GM12891 (cell line): Measurements from ENCODE around the gene STIMATE.

ENCODE experiments used
- PAX5 ChIP-seq: IDR thresholded peaks from 2 replicates; pipeline ENCODE4 v1.6.1; 2011; ENCODE audit warnings: low read length, moderate library complexity, mild to moderate bottlenecking; ENCODE audit not compliant: insufficient read depth, severe bottlenecking
- POLR2A ChIP-seq: IDR thresholded peaks from 2 replicates; pipeline ENCODE4 v1.6.1; 2011; ENCODE audit warnings: low read depth, low read length, control low read depth
- POLR2AphosphoS5 ChIP-seq: IDR thresholded peaks from 2 replicates; pipeline ENCODE4 v1.6.1; 2011; ENCODE audit warnings: low read depth, low read length, control low read depth
- SPI1 ChIP-seq: IDR thresholded peaks from 2 replicates; pipeline ENCODE4 v1.6.1; 2011; ENCODE audit warnings: low read depth, low read length, control low read depth

DNA sequence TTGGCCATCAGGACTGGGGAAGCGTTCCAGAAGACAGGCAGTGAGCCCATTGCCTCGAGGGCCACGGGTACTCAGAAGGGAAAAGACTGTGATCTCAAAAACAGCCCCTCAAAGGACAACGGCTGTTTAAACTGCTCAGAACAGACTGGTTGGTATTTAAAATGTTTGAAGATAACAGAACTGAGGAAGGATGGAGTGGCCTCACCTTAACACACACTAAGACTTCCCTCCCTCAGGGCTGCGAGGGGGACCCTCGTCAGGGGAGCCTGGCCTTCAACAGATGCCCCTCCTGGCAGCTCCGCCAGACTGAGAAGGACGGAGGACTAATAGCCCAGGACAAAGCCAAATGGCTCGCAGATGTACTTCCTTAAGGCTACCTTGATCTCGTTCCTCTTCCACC, 2.6 kb downstream of the STIMATE start:
- TF ChIP-seq POLR2AphosphoS5, result no peak
- no peak for TF ChIP-seq PAX5
- no peak for TF ChIP-seq POLR2A
- no peak for TF ChIP-seq SPI1
